ENCODE data around the gene PLCXD1.
"Not testable (repeated sequence)": the region's sequence is repeated elsewhere in the genome, so short reads cannot be mapped to it uniquely, and the experiment has no call there.

The PLCXD1 gene

DNA sequence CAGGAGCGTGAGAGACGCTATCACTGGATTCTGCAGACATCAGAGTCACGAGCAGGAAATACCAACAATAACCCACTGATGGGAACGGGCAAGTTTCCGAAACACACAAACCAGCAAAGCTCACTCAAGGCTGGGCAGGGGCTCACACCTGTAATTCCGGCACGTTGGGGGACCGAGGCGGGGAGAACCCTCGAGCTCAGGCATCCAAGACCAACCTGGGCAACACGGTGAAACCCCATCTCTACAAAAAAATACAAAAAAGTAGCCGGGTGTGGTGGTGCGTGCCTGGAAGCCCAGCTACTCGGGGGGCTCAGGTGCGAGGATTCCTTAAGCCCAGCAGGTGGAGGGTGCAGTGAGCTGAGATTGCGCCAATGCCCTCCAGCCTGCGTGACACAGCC, 54.6 kb downstream of the PLCXD1 start:
- no peak for DNase-seq

- DNase-seq: no peak
Observed at GRCh38 chrX:336227-336626, 55.0 kb downstream of the PLCXD1 start.

DNA sequence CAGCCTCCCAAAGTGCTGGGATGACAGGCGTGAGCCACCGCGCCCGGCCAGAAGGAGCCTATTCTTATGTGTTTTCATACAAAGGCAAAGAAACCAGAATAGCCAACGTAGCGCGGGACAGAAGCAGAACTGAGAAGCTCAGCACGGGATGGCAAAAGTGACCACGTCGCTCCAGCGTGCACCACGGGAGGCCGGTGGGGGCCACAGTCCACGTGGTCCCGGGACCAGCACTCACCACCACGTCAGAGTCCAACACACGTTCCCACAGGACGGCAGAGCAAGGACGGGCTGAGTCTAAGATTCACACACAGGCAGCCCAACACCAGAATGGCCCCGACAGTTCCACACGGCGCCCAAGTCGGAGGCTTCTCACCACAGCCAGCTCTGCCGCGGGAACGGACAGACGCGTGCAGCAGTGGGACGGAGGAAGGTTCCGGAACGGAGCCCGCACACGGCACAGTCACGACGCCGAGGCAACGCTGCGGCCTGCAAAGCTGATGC, 56.2 kb downstream of the PLCXD1 start:
- no peak for DNase-seq

DNA sequence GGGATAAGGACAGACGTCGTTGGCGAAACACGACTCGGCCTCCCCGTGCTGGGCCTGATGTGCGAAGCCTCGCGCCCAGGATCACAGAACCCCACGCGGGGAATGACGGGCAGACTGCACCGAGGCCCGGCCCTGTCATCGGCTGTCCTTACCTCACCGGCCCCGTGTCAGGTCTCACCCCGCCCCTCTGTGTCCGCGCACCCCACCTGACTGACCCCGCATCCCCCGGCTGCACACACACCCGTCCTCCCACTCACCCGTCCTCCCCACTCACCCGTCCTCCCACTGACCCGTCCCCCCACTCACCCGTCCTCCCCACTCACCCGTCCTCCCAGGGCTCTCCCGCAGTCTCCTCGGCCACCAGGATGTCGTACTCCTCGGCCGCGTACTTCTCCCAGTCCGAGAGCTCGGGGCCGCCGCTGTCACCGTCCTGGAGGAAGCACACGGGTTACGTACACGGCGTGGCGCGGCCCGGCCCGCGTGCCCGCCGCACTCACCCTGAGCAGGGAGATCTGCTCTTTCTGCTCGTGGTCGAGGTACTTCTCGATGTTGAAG, 57.2 kb downstream of the PLCXD1 start:
- no peak for DNase-seq

- no peak for DNase-seq
Observed at GRCh38 chrX:338836-339400, 57.7 kb downstream of the PLCXD1 start.

- no peak for DNase-seq
Observed at GRCh38 chrX:340121-340520, 58.9 kb downstream of the PLCXD1 start.

- DNase-seq: no peak
Observed at GRCh38 chrX:340641-341423, 59.7 kb downstream of the PLCXD1 start.

DNA sequence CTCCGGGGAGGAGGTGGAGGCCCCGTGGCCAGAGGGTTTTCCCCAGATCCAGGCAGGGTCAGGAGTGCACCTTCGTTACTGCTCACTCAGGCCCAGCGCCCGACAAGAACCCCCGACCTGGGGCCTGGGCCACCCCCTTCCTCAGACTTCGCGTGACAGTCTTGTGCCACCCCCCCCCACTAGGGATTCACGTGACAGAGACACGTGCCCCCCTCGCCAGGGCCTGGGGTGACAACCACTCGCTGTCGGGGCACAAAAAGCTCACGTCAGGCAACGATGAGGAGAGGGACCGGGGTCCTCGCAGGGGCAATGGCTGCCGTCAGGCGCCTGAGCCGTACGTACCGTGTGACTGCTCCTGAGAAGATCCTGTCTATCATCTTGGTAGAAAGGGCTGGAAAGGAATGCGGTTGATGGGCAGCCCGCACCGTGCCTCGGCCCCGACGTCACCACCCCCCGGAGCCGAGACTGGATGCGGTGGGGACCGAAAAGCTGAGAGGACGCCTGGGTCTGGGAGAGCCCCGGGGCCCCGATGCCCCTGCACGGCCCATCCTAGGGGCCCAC, 60.4 kb downstream of the PLCXD1 start:
- DNase-seq: no peak

- DNase-seq: no peak
Observed at GRCh38 chrX:344371-344901, 63.3 kb downstream of the PLCXD1 start.

DNA sequence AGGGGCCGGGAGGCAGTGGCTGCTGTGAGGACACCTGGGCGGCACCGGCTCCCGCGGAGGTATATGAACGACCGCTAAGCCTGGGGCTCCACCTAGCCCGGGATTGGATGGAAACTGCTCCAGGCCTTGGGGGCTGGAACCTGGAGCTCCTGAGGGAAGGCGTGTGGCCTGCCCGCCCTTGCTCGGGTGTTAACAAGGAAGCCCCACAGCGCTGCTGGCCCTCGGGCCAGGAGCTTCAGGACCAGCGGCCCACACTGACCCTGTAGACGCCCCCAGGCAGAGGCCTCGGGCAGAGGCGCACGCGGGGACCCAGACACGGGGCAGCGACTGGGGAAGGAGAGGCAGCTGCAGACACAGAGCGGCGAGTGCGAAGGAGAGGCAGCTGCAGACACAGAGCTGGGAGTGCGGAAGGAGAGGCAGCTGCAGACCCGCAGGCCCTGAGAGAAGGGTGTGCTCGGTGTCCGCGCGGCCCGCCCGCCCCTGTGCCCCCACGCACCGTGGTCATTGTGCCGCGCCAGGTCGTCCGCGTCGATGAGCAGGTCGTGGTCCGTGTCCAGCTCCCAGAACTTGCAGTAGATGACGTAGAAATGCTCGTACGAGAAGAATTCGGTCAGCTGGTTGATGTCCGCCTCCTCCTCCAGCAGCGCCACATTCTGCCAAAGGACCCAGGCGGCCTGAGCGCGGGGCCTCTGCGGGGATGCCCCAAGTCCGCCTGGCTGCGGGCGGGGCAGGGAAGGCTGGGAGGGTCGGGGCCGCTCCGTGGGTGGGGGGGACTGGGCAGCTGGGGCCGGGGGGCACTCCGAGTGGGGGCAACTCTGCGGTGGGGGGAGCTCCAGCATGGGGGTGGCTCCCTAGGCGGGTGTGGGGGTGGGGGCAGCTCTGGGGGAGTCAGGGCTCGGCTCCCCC, 64.1 kb downstream of the PLCXD1 start:
- DNase-seq: no peak

DNA sequence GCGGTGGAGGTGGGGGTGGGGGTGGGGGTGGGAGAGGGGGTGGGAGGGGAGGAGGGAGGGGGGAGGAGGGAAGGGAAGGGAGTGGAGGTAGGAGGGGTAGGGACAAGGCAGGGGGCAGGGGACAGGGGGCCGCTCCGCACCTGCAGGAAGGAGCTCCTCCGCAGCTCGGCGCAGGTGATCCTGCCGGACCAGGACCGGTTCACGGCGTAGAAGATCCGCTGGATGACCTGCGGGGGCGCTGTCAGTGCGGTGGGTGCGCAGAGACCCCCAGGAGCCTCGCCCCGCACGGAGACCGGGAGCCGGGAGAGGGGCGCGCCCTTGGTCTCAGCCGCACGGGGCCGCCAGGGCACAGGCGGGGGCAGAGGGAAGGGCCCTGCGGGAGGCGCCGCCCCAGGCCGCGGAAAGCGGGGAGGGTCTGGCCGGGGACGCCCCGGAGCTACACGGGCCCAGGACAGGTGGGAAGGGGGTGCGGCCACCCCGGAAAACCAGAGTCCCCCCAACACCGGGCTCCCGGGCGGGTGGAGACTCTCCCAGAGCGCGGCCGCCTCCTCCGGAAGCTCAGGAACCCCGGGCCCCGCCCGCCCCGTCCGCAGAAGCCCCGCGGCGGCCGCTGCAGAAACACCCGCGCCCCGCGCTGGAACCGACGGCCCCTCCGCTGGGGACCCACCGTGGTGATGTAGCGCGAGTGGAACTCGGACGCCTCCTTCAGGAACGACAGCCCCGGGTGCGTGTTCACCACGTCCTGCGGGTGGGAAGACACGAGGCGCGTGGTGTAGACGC, 65.0 kb downstream of the PLCXD1 start:
- no peak for DNase-seq

GRCh38 chrX:347351-348117, 66.4 kb downstream of the PLCXD1 start:
- no peak for DNase-seq

DNA sequence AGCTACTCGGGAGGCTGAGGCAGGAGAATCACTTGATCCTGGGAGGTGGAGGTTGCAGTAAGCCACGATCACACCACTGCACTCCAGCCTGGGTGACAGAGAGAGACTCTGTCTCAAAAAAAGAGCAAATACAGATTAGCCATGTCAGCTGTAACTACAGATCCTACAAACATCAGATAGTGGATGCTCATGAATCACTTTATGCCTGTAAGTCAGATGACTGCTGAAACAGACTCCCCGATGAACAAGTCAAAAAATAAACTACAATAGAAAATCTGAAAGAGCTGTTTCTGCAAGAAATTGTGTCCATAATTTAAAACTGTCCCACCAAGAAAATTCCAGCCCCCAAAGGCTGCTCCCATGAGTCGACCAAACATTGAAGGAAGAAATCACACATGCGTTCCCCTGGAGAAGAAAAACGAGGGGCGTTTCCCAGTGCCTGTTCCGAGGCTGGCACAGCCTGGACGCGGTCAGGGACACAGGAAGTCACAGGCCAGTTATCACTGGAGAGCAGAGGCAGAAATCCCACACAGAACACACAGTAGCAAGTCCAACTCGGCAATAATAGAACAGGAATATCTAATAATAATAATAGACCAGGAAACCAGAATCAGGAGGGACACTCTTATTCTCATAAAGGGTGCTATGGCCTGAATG, 67.4 kb downstream of the PLCXD1 start:
- DNase-seq: no peak

DNA sequence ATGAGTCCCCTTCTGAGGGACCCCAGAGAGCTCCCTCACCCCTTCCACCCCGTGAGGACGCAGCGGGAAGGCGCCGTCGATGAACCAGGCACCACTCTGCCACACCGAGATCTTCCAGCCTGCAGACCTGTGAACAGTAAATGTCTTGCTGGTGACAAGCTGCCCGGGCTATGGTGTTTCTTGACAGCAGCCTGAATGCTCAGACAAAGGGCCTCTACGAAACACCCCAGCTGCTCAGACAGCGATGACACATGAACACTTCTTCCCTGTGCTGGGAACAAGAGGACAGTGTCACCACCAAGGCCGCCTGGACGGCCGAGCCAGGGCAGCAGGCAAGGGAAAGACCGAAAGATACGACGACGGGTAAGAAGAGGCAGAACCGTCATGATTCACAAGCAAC, 68.0 kb downstream of the PLCXD1 start:
- no peak for DNase-seq

GRCh38 chrX:349702-350101, 68.5 kb downstream of the PLCXD1 start:
- no peak for DNase-seq

DNA sequence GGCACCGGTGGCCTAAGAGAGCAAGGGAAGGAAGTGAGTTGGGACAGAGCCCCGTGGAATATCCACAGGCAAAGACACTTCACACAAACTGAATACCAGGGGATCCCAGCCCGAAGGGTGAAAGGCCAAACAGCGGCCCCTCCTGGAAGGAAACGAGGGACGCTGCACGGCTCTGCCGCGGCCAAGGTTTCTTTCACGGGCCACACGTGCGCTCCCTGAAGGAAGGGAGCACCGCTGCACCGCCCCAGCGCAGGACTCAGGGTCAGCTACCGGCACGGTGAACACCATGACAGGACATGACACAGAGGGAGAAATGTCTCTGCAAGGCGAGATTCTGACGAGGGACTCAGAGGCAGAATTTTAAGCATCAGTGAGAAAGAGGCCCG, 69.0 kb downstream of the PLCXD1 start:
- DNase-seq: no peak

- DNase-seq: no peak
Observed at GRCh38 chrX:350534-351323, 69.5 kb downstream of the PLCXD1 start.

GRCh38 chrX:351324-351641, 70.1 kb downstream of the PLCXD1 start:
- not testable (repeated sequence) for DNase-seq

GRCh38 chrX:351736-352135, 70.6 kb downstream of the PLCXD1 start:
- no peak for DNase-seq

DNA sequence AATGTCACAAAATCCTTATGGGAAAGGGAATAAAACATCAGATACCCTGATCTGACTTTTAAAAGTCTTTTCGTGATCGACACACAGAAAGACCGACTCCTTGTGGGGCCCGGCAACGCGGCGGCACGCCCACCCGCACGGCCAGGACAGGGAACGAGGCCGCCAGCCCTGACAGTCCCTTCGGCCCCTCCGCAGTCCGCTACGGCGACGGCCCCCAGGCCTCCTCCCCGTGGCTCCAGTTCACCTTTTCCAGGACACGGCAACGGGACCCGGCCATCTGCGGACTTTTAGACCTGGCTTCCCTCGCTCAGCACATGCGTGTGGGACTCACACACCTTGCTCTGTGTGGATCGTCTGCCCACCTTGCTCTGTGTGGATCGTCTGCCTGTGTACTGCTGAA, 71.0 kb downstream of the PLCXD1 start:
- DNase-seq: no peak
